ENCODE results near the gene KCNK18. TPM values are rescaled to one million over a fixed set of nuclear protein-coding genes. Genes with fewer than 3 reads are reported as not detected.

The KCNK18 gene
- total RNA-seq, 1 donor = not detected

DNA sequence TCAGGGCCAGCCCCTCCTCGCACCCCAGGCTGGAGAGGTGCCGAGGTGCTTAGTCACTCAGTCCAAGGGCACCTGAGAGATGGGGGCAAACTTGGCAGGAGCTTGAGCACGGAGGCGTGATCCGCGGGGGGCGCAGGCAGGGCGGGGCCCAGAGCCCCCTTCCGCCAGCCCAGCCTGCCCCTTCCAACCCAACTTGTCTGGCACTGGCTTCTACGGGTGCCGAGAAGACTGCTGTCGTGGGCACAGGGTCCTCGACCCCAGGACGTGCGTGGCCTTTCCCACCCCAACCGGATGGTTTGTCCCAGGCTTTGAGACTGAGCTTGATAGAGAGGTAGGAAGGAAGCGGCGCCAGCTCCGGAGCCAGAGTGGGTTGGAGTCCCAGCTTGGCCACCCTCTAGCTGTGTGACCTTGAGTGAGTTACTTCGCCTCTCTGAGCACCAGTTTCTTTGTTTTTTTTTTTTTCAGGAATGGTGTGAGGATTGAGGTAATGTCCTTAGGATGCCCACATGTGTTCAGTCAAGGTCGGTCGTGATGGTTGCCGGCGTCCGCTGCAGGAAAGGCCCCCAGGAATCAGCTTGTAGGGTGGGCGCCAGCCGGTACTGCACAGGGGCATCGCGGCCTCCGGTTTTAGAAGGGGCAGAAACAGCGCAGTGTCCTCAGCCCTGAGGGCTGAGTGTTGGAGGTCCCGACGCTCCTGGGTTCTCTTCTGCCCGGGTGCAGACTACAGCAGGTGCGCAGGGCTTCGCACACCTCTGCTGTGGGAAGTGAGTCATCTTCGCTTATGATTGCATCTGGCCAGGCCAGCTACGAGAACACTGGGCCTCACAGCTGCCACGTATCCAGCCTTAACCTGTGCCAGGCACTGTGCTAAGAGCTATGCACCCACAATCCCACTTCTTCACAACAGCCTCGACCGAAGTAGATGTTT is 30.6 kb upstream of the KCNK18 start:
- TF ChIP-seq, protein P1, sequence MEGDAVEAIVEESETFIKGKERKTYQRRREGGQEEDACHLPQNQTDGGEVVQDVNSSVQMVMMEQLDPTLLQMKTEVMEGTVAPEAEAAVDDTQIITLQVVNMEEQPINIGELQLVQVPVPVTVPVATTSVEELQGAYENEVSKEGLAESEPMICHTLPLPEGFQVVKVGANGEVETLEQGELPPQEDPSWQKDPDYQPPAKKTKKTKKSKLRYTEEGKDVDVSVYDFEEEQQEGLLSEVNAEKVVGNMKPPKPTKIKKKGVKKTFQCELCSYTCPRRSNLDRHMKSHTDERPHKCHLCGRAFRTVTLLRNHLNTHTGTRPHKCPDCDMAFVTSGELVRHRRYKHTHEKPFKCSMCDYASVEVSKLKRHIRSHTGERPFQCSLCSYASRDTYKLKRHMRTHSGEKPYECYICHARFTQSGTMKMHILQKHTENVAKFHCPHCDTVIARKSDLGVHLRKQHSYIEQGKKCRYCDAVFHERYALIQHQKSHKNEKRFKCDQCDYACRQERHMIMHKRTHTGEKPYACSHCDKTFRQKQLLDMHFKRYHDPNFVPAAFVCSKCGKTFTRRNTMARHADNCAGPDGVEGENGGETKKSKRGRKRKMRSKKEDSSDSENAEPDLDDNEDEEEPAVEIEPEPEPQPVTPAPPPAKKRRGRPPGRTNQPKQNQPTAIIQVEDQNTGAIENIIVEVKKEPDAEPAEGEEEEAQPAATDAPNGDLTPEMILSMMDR (IDR thresholded peaks at IDR 0.05; ENCODE audit: insufficient read depth, low read length) = no peak
- DNase-seq (ENCODE audit: low read depth) = no peak
- no peak overlapping the region for H3K4me3 ChIP-seq (ENCODE audit: low read depth, low read length)

DNA sequence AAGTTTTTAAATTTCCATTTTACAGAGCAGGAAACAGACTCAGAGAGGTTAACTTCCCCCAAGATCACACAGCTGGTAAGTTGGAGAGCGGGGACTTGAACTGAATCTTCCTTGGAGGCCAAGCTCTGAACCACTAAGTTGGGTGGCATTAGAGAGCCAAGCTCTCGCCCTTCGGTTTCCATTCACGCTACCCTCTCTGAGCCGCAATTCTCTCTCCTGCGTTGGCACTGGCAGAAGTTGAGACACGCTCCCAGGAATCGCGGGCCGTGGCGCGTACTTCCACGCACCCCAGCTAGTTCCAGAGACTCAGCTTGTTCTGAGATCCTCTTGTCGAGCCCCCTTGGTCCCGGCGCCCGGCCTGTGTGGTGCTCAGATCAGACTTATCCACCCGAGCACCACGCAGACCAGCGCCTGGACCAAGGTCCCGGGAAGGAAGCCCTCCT is 29.9 kb upstream of the KCNK18 start:
- no peak overlapping the region for H3K4me3 ChIP-seq (ENCODE audit: low read depth, low read length)
- TF ChIP-seq, protein P1 (IDR thresholded peaks at IDR 0.05; ENCODE audit: insufficient read depth, low read length) = no peak
- no peak for DNase-seq (ENCODE audit: low read depth)

DNA sequence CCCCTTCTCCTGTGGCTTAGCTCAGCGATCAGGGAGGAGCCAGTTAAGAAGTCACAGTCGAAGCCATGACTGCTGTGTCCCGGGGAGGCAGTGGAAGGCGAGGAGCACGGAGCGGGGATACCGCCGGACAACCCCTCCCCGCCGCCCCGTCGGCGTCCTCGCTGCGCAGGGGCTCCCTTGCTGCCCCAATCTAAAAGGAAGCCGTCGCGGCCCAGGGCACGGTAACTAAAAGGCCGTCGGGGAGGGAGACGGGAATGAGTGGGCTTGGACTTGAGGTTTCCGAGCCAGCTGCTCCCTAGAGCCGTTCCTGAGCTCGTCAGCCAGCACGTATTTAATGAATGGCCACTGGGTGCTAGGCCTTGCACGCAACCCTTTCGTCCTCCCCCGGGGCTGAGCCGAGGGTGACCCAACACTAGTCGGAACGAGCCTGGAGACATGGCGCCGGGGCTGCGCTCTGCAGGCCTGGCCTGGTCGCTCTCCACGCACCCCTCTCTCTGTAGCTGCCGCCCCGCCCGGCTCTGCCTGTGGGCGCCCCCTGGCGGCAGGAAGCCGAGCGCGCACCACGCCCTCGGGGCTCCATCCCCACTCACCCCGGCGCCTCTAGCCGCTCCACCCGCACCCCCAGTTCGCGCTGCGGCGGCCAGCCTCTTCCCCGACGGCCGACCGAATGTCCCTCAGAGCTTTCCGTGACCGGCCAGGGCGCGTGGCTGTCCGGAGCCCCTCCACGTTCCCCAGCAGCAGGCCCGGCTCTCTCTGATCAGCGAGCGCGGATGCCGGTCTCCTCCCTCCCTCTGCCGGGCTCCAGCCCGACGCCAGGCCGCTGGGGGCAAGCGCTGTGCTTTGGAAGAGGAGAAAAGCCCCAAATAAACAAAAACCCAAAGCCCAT is 29.3 kb upstream of the KCNK18 start:
- DNase-seq (ENCODE audit: low read depth) = no peak
- no peak overlapping the region for H3K4me3 ChIP-seq (ENCODE audit: low read depth, low read length)
- TF ChIP-seq, protein P1 (IDR thresholded peaks at IDR 0.05; ENCODE audit: insufficient read depth, low read length) = peak; percentile 57

DNA sequence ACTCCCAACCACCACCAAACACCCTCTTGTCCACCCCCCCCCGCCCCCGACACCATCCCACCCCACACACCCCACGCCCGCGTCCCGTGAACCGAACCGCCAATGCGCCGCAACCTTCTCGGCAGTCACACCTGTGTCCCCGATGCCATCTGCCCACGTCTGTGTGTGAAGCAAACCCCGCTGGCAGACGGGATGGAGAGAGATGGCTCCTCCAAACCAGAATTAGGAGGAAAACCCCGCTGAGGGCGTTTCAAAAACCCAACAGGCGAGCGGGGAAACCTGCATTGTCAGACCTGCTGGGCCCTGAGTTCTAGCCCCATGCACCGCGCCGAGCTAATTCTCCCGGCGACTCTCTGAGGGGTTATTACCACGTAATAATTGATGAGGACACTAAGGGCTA is 28.6 kb upstream of the KCNK18 start:
- DNase-seq (ENCODE audit: low read depth) = no peak
- TF ChIP-seq, protein P1 (IDR thresholded peaks at IDR 0.05; ENCODE audit: insufficient read depth, low read length) = no peak
- H3K4me3 ChIP-seq (ENCODE audit: low read depth, low read length) = no peak overlapping the region

DNA sequence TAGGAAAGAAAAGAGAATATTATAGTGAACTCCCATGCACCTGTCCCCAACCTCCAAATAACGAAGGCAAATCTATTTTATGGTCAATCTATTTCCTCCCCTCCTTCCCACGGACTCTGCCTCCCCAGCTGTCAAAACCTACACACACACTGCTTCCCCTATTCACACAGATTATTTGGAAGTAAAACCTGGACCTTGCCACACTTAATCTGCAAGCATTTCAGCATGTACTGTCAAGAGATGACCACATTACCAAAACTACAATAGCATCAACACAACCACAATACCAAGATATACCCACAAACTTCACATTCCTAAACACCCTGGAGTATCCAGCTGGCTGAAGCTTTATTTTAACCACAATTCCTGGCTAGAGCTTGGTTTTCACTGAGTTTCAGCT is 27.8 kb upstream of the KCNK18 start:
- TF ChIP-seq, protein P1 (IDR thresholded peaks at IDR 0.05; ENCODE audit: insufficient read depth, low read length) = no peak
- H3K4me3 ChIP-seq (ENCODE audit: low read depth, low read length) = no peak overlapping the region
- peak; percentile 23 for DNase-seq (ENCODE audit: low read depth)

DNA sequence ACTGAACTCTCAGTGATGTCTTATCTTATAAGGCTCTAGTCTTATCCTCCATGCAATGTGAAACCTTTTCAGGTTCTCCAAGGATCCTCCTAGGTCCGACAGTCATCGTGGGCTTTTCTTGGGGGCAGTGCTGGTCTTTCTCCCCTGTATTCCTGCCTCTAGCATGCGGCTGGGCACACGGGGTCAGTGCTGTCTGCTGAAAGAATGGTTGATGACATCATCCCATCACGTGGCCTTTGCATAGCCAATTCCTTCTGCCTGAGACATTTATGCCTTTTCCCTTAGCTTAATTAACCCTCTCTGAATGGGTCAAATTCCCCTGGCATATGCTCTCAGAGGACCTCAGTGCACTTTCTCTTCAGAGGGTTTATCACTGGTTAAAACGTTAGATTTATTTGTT is 27.0 kb upstream of the KCNK18 start:
- TF ChIP-seq, protein P1 (IDR thresholded peaks at IDR 0.05; ENCODE audit: insufficient read depth, low read length) = no peak
- no peak overlapping the region for H3K4me3 ChIP-seq (ENCODE audit: low read depth, low read length)
- no peak for DNase-seq (ENCODE audit: low read depth)

All from fibroblast of the aortic adventitia (primary cell).